ENCODE data around the gene CASP2.

Gene CASP2

GRCh38 chr7:143341842-143342241 lies 53.7 kb downstream of the CASP2 start:
- no peak for DNase-seq

GRCh38 chr7:143343596-143343995 lies 55.4 kb downstream of the CASP2 start:
- DNase-seq, result no peak

DNA sequence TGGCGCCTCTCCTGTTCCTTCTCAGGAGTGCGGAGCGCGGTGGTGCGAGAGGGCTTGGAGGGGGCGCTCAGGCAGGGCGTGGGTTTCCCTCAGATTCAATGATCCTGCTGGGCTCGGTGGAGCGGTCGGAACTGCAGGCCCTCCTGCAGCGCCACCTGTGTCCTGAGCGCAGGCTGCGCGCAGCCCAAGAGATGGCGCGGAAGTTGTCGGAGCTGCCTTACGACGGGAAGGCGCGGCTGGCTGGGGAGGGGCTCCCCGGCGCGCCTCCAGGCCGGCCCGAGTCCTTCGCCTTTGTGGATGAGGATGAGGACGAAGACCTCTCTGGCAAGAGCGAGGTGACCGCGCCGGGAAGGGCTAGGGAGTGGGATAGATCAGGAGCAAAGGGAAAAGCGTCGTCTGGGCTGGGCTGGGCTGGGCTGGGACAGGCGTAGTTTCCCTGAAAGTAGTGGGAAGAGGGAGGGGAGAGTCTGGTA lies 57.3 kb downstream of the CASP2 start:
- no peak for DNase-seq

DNA sequence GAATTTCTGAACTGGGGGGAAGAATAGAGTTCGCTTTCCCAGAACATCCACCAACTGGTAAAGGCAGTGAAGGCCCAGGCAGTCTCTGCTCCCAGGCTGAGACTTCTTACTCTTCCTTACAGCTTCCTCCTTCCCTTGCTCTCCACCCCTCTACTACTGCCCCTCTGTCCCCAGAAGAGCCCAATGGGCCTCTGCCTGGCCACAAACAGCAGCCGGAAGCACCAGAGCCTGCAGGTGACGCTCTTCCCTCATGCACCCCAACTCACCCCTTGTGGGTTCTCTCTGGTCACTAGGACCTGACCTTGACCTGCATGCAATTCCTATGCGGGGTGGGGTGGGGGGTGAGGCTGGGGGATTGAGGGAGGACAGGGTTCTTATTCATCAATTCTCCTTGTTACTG lies 57.9 kb downstream of the CASP2 start:
- no peak for DNase-seq

- DNase-seq, result no peak
Observed at GRCh38 chr7:143347950-143348349, 59.8 kb downstream of the CASP2 start.

DNA sequence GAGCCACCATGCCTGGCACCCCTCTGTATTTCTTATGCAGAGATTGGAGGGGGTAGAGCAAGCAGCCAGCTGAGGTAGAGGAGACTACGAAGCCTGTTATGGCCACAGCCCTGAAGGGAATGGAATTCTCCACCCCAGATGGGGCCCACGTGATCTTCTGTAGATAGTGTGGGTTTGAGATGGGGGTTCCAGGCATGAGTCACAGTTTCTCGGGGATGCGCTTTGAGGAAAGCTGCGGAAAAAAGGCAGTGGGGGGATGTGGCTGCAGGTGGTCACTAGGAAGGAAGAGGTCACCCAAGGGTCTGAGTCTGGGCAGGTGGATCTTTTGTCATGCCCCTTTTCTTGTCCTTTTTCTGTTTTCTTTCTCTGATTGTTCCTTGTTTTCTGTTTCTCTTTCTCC lies 62.9 kb downstream of the CASP2 start:
- no peak for DNase-seq

DNA sequence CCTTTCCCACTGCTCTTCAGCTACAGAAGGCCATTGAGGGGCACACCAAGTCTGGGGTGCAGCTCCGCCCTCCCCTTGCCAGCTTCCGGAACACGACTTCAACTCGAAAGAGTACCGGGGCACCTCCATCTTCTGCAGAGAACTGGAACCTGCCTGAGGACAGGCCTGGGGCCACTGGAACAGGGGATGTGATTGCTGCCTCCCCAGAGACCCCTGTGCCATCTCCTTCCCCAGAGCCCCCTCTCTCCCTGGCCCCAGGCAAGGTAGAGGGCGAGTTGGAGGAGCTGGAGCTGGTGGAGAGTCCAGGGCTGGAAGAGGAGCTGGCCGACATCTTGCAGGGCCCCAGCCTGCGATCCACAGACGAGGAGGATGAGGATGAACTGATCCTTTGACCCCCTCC lies 63.4 kb downstream of the CASP2 start:
- DNase-seq, result no peak

- DNase-seq, result no peak
Observed at GRCh38 chr7:143352531-143353002, 64.4 kb downstream of the CASP2 start.

GRCh38 chr7:143354376-143354775 lies 66.2 kb downstream of the CASP2 start:
- DNase-seq, result no peak

DNA sequence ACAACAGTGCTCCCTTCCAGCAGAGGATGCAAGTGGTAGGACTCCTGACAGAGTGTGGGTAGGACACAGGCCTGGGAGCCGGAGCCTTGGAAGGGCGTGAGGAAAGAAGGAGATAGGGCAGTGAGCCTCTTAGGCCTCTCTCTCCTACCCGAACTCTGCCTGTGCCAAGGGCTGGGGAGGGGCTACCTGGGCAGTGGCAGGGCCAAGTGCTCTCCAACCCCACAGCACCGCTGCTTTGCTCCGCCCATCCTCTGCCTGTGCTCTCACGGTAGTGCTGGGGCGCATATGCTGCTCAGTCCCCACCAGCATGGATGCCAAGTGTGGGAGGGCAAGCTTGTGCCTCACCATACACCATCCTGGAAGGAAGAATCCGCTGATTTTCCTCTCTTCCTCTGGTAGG lies 66.8 kb downstream of the CASP2 start:
- DNase-seq, result no peak

DNA sequence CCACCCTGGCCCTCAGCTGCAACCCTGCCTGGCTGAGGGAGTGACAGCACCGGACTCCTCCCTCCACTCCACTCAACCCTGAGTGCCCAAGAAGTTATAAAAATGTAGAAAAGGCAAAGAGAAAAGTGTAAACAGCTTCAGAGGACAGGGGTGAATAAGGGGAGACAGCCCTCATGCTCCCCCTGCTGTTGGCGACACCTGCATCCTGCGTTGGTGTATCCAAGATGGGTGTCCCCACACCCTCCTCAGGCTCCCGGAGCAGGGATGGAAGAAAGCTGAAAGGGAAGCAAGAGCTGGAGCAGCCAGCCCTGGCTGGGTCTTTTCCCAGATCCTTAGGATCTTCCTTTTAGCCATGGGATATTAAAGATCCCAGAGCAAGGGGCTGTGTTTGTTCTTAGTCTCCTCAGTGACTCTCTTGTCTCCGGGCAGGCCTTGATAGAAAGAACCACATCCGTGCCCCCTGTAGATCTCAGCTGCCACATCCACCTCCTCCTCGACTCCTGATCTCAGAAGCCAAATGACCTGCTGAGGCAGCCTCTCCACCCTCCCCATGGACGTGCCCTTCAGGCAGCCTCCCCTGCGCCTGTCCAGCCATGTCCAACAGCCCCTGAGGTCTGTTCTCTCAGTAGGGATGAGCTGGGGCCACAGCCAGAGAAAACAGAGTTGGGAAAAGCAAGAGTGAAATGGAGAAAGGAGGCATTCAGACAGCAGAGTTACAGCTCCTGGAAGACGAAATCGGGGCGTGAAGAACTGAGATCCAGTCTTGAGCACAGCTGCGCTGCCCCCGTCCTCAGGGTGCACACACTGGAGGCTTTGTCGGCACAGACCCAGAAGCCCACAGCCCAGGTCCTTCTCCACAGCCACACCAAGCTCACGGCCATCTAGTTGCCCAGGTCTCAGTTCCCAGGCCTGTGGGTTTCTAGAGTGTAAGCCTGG lies 67.6 kb downstream of the CASP2 start:
- no peak for DNase-seq

- no peak for DNase-seq
Observed at GRCh38 chr7:143356414-143357050, 68.4 kb downstream of the CASP2 start.

All from NCI-H446 treated with DMSO at 0.1 percent for 48 hours (cell line).